Measurements from ENCODE around the gene LEO1.

The LEO1 gene

DNA sequence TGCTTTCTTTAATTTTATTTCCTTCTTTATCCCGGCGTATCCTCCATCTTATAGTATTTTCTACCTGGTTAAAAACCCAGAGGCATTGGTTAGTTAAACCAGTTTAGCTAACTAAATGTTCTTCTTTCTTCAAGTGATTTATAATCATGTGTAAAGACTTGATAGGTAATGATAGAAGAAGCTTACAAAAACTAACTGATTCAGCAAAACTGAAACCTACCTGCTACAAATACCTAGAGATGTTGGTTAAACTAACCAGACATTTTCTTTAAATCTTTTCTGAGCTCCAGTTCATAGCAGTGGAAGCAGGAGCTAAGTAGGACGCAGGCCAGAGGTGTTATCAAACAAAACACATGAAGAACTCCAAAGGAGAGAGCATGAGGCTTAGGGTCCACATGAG is 44.8 kb downstream of the LEO1 start:
- no peak for DNase-seq

DNA sequence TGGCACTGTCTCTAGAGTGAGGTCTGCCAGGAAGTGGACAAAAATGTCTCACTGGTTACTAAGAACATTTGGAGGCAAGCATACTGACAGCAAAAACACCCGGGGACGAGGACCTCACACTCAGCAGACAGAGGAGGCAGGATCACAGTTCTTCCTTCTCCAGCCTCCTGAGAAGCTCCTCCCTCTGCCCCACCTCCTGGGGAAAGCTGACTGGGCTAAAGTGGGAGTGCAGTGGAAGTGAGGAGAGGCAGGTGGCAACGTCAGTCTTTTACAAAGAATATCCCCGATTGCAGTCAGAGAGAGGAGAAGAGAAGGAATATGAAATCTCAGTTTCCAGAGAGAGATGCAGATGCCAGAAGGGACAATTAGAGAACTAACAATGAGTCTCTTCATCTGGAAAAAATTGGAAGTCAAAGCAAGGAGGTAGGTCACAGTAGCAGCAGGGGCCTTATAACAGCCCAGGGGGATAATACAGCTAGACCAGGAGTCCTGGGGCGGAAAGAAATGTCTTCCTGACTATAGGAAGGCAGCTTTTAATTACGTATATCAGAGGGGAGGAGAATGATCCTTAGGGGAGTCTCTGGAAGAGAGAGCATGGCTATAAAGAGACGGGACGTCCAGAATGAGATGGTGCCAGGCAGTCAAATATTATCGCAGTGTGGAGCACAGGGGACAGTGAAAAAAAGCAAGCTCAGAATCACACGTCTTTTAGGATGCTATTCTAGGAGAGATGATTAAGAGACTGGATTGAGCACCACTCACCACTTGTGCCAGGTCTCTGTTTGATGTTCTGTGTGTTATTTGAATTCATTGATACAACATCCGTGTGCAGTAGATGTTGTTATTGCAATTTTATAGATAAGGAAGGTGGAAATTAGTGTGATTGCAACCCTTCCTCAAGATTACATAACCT is 47.2 kb downstream of the LEO1 start:
- DNase-seq, result no peak

DNA sequence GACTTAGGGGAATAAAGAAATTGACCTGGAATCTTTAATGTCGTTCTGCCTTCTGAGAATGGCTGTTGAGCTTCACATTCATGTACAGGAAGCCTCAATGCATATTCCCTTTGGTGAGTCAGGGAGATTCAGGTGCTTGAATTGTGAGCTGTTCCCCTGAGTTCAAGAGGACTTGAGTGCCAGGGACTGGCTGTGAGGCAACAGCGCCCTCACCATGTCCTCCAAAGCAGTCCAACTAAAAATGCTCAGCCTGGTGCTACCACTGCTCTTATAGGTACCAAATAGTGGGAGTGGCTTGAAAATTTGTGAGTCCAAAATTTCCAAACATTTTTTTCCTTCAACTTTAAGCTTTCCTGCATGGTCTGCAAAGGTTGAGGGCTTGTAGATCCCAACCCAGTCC is 54.1 kb downstream of the LEO1 start:
- no peak for DNase-seq

DNA sequence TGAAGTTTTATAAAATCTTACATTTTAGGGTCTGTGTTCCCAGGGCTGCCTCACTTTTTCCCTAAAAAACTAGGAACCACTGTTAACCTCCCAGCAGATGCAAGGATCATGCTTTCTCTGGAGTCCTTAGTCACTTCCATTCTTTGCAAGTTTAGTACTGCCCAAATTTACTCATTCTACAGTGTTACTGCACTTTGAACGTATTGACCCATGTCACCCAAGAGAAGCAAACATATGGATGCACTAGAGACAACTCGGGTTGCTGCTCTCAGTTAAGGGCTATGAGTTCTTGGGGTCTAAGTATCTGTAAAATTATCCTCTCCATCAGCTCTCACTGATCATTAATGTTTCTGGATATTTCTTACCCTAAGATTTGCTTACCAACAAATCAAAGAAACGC is 59.0 kb downstream of the LEO1 start:
- no peak for DNase-seq

DNA sequence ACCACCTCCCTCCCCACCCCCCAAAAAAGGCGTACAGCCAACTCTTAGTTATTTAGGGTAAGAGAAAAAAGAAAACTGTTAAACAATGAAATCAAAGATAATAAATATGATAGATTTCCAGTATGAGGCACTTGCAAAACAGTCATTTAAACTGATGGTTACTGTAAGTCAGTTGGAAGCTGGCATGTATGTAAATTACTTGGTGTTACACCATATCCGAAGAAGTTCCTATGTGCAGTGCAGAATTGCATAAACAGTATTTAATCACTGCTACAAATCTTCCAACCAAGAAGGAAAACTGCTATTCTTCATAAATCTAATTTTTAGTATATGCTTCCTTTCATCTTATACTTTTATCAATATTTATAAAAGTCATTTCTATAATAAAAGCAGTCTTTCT is 62.0 kb downstream of the LEO1 start:
- DNase-seq, result no peak

DNA sequence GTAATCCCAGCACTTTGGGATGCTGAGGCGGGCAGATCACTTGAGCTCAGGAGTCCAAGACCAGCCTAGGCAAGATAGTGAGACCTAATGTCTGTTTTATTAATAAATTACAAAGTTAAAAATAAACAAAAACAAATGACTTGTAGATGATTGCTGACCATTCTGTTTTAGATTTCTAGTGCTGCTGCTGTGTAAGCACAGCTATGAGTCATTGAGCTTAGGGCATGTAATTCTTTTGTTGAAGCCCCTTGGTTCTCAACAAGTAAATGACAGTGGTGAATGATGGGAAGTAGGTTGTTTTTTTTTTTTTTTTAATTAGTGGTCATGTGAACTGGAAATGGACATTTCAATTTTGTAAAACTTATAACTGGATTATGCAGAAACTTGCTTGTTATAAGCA is 63.3 kb downstream of the LEO1 start:
- DNase-seq, result no peak

DNA sequence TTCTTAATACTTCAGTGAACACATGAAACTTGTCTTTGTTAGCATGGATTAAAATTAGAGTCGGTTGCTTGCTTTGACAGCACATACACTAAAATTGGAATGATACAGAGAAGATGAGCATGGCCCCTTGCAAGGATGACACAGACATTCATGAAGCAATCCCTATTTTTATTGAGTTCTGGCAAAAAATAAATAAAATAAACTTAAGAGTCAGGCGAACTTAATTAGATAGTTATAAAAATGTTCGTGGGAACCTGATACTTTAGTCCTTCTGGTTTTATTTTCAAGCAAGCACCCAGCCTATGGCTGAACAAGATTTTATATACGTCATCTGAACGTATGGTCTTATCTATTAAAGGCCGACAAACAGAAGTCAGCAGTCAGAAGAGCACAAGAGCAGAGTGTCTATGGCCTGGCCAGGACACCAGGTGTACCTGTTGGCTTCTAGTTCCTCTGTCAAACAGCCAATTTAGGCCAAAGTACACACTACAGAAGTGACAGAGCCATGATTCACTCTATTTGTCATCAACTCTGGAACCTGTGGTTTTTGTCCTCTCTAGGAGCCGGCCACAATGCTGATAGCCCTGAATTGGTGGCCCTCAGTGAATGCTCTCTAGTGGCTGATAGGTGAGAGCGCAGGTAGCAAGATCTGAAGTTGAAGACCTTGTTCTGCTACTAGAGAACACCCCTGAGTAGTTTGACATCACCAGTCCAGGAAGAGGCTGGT is 64.3 kb downstream of the LEO1 start:
- DNase-seq, result no peak

DNA sequence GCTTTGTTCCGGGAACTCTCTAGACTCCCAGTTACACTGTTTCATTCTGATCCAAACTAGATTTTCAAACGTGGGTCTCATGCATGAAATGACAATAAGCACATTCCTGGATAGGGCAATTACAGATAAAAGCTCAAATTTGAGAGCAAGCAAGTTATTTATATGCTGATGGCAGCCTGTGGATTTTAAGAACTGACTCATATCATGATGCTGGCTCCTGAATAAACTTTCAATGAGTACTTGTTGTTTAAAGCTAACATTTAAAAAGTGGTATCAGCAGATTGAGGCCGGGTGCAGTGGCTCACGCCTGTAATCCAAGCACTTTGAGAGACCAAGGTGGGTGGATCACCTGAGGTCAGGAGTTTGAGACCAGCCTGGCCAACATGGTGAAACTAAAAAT is 66.6 kb downstream of the LEO1 start:
- DNase-seq, result no peak

DNA sequence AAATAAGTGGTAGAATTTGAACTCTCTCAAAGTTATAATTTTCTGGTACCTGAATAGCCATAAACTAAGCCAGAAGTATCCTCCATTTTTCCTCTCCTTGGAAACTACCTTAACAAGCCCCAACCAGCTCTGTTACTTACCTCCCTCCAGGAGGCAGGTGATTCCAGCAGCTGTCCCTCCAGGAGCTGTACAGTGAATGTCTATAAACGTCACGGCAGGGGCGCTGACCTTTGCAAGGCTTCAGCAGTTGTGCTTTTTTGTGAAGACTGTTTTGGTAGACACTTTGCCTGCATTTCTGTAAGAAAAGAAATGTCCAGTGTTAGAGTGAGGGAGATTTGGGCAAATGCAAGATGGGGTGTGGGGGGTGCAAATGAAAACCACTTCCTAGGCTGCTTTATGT is 67.2 kb downstream of the LEO1 start:
- no peak for DNase-seq

DNA sequence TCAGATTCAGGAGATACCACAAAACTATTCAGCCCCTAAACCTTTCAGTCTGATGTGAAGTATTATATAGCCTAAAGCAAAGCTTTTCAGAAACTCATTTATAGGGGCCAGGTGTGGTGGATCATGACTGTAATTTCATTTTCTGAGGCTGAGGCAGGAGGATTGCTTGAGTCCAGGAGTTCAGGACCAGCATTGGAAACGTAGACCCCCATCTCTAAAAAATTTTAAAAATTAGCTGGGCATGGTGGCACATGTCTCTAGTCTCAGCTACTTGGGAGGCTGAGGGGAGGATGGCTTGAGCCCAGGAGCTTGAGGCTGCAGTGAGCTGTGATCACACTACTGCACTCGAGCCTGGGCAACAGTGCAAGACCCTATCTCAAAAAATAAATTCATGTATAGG is 82.1 kb downstream of the LEO1 start:
- no peak for DNase-seq

DNA sequence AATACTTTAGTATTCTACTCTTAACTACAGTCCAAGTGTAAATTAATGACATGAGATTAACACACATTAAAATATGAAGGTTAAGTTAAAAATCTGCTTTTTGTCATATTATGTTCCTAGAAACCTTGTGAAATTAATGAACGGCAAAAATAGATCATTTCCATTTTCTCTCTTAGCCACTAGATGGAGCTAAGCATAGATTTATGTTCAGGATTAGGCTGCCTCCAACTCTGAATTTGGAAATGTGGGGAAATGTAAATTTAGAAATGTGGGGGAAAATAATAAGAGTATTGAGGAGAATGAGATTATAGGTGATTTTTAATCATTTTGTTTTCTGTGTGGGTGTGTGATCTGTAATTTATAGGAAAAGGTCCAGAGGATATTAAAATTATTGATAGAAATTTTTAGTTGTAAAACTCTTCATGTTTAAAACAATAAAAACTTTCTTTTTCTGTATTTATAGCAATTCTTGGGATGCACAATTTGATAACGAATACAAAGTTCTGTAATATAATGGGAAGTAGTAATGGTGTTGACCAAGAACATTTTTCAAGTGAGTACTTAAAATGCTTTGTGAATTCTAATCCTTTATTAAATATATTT is 82.9 kb downstream of the LEO1 start:
- DNase-seq, result peak; percentile 18
